GM18861 (cell line): Measurements from ENCODE around the gene DCXR.
"Not testable (repeated sequence)": the region's sequence is repeated elsewhere in the genome, so short reads cannot be mapped to it uniquely, and the experiment has no call there.

Experiments
- ATAC-seq: cut with Tn5 transposase; IDR thresholded peaks from one replicate; pipeline ENCODE4 v1.9.1; 2021; ENCODE audit not compliant: unreplicated experiment

The DCXR gene

DNA sequence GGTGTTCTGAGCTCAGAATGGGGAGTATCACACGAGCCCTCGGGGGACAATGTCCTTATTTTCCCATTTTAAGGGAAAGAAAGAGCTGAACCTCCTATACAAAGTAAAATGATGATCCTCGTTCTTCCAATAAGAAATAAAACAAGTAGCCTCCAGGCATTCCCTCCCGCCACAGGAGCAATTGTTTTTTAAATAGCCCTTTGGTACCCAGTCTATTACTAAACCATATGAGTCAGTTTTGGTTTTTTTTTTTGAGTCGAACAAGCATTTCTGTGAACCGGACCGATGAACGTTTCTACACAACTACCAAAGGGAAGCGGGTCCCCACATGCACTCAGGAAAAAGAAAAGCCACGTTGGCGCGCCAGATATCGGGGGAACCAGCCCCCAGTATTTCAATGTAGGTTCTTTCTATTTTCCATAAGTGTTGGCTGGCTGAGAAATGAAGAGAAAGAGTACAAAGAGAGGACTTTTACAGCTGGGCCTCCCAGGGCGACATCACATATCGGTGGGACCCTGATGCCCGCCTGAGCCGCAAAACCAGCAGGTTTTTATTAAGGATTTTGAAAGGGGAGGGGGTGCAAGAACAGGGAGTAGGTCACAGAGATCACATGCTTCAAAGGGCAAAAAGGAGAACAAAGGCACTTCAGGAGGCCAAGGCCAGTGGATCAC is 3.8 kb upstream of the DCXR start:
- no peak for ATAC-seq

DNA sequence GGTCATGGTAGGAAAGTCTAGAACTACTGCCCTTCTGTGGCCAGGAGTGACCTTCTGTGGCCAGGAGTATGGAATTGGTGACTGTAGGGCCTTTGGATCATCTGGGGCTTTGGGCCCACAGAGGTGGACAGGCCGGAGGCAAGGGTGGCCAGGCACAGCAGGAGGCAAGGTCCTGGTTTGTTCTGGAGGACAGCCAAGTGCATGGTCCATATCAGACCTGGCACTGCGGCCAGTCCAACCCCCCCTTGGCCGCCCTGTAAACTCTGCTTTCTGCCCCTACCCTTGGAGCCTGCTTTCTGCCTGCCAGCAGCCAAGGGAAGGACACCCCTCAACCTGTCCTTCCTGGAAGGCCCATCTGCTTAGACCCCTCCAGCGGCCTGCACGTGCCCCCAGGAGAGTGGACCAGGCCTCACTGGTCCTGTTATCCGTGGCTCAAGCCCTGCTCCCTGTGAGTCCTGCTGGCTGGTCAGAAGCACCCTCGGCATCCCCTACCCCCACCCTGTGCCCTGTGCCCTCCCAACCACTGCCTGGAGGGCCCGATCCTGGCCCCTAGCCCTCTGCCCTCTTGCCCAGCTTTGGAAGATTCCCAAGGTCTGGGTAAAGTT is 2.3 kb upstream of the DCXR start:
- ATAC-seq = no peak

GRCh38 chr17:82038796-82039409 is 1.4 kb upstream of the DCXR start:
- ATAC-seq = not testable (repeated sequence)

DNA sequence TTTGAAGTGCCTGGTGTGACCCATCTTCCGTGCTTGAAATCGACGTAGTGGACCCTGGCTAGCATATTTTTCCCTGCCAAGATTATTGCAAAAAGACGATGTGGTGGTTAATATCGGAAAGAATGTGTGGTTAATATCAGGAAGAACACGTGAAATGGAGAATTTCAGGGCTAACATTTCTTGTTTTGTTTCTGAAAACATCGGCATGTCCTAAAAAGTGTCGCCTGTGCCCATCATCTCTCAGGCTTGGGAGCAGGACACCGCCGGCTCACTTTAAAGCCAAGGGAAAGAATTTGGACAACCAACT is 345 bp upstream of the DCXR start:
- no peak for ATAC-seq

- ATAC-seq = no peak
These were observed 834 bp downstream of the DCXR start for GRCh38 chr17:82036634-82037091.

DNA sequence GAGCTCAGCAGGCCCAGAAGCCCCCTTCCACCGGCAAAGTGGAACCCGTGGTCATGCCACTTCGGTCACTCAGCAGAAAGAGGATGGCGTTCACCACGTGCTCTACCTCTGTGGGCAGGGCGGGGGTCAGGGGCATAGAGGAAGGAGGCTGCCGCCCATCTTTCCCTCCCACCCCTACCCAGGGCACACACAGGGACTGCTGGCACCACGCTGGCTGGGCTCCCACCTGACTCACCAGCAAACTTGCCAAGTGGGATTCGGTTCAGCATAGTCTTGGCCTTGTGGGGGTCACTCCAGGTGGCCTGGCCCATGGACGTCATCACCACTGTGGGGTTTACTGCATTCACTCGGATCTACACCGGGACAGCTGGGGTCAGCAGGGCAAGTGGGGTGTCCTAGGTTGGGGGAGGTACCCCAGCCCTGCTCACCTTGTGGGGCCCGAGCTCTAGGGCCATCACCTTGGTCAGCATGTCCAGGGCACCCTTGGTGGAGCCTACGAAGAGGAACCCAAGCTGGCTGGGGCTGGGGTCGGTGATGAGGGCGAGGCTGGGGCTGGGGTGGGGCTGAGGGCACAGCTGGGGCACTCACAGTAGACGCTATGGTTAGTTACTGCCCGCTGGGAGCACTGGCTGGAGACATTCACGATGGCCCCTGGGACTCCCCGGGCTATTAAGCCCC is 1.4 kb downstream of the DCXR start:
- no peak for ATAC-seq

GRCh38 chr17:82035488-82035887 is 2.0 kb downstream of the DCXR start:
- ATAC-seq = no peak

GRCh38 chr17:82034371-82035011 is 3.0 kb downstream of the DCXR start:
- ATAC-seq = no peak

DNA sequence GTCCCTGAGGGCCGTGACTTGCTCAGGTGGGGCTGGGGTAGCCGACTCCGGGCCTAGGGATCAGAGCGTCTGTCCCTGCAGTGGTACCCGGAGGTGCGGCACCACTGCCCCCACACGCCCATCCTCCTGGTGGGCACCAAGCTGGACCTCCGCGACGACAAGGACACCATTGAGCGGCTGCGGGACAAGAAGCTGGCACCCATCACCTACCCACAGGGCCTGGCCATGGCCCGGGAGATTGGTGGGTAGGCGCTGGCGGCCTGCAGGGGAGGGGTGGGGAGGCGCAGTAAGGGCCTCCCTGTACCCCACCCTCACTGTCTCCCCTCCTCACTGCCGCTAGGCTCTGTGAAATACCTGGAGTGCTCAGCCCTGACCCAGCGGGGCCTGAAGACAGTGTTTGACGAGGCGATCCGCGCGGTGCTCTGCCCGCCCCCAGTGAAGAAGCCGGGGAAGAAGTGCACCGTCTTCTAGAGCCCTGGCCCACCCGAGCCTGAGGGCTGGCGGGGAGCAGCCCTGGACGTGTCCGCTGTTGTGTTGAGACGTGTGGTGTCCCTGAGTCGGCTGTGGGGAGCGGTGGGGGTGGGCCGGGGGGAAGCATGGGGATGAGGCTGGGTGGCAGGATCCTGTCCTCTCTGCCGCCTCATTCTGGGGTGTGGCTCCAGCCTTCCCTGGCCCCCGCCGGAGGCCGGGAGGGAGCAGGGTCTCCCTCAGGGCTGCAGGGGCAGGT is 4.0 kb downstream of the DCXR start:
- ATAC-seq = no peak

- ATAC-seq = no peak
These were observed 5.4 kb downstream of the DCXR start for GRCh38 chr17:82031885-82032627.

- ATAC-seq = no peak
These were observed 6.1 kb downstream of the DCXR start, which contains the start of gene RAC3 for GRCh38 chr17:82031303-82031884. RAC3 (plus strand) TSS chr17:82031678; CDS start chr17:82031762, 84 bp downstream.

GRCh38 chr17:82030470-82031302 is 6.8 kb downstream of the DCXR start:
- ATAC-seq = peak; percentile 38

- no peak for ATAC-seq
These were observed 7.5 kb downstream of the DCXR start for GRCh38 chr17:82029990-82030469.

- ATAC-seq = no peak
These were observed 8.1 kb downstream of the DCXR start for GRCh38 chr17:82029391-82029790.

GRCh38 chr17:82028966-82029365 is 8.5 kb downstream of the DCXR start:
- ATAC-seq = no peak

DNA sequence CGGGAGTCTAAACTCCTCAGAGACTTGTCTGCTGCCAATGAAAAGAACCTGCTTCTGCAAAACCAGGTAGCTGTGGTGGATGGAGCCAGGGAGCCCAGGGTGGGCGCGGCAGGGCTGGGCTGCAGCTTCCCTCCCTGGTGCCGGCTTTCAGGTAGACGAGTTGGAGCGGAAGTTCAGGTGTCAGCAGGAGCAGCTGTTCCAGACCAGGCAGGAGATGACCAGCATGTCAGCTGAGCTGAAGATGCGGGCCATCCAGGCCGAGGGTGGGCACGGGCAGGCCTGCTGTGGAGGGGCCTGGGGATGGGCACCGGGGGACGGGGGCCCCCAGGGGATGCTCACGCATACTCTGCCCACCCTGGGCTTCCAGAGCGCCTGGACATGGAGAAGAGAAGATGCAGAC is 9.3 kb downstream of the DCXR start:
- no peak for ATAC-seq

GRCh38 chr17:82025401-82026107 is 11.9 kb downstream of the DCXR start:
- ATAC-seq = no peak

GRCh38 chr17:82024859-82025258 is 12.6 kb downstream of the DCXR start:
- no peak for ATAC-seq
